ENCODE measurements around the gene WFDC10A.

Gene WFDC10A

GRCh38 chr20:45595235-45595634 is 34.3 kb upstream of the WFDC10A start:
- Histone ChIP-seq H3K9me3 (ENCODE audit: low read depth, low read length) (no peaks in the 10 kb centered on the region), H3K36me3 (ENCODE audit: insufficient read depth, low read length) (no peaks in the 10 kb centered on the region), H3K4me3 (no peak overlapping the region), H3K9ac (ENCODE audit: insufficient read length) (no peak overlapping the region), H3K27ac (no peak overlapping the region)
- DNase-seq (ENCODE audit: low read depth, low spot score) = no peak
- TF ChIP-seq FOXP2 (optimal IDR thresholded peaks at IDR 0.05; ENCODE audit: control extremely low read depth, extremely low read length, insufficient read depth) (no peak), EZH2 (IDR thresholded peaks at IDR 0.05) (no peak), POLR2AphosphoS5 (IDR thresholded peaks at IDR 0.05; ENCODE audit: borderline replicate concordance, low read depth, low read length) (no peak)

GRCh38 chr20:45607810-45608209 is 21.7 kb upstream of the WFDC10A start:
- H3K36me3 ChIP-seq (ENCODE audit: insufficient read depth, low read length) = no peaks in the 10 kb centered on the region
- no peak overlapping the region for H3K27ac ChIP-seq
- H3K9me3 ChIP-seq (ENCODE audit: low read depth, low read length) = 0 out of 2 replicates have a peak, but pooled peaks cover 5% of the 10 kb centered on the region
- DNase-seq (ENCODE audit: low read depth, low spot score) = no peak
- H3K9ac ChIP-seq (ENCODE audit: insufficient read length) = no peak overlapping the region
- no peak for TF ChIP-seq FOXP2 (optimal IDR thresholded peaks at IDR 0.05; ENCODE audit: control extremely low read depth, extremely low read length, insufficient read depth)
- no peak for TF ChIP-seq EZH2 (IDR thresholded peaks at IDR 0.05)
- no peak for TF ChIP-seq POLR2AphosphoS5 (IDR thresholded peaks at IDR 0.05; ENCODE audit: borderline replicate concordance, low read depth, low read length)
- no peak overlapping the region for H3K4me3 ChIP-seq

DNA sequence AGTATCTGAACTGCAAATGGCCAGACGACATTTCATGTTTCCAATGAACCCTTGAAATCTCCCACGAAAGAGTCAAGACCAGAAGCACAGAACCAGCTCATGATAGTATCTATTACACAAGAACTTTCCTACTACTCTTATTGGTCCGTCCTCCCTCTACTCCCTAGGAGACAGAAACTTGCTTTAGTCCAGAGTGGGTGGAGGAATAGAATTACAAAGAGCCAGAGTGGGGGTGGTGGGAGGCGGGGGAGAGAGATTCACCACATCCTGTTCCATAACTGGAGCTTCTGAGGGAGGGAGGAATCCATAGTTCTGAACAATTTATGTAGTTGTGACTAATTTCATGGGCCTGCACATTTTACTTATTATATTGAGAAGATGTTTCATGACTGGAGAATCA is 18.5 kb upstream of the WFDC10A start:
- TF ChIP-seq EZH2 (IDR thresholded peaks at IDR 0.05) (no peak), POLR2AphosphoS5 (IDR thresholded peaks at IDR 0.05; ENCODE audit: borderline replicate concordance, low read depth, low read length) (peak; percentile 38; the same call in 1 of the 2 replicates)
- no peaks in the 10 kb centered on the region for H3K36me3 ChIP-seq (ENCODE audit: insufficient read depth, low read length)
- no peak overlapping the region for H3K27ac ChIP-seq
- H3K4me3 ChIP-seq = no peak overlapping the region
- no peak overlapping the region for H3K9ac ChIP-seq (ENCODE audit: insufficient read length)
- no peaks in the 10 kb centered on the region for H3K9me3 ChIP-seq (ENCODE audit: low read depth, low read length)
- DNase-seq (ENCODE audit: low read depth, low spot score) = no peak

DNA sequence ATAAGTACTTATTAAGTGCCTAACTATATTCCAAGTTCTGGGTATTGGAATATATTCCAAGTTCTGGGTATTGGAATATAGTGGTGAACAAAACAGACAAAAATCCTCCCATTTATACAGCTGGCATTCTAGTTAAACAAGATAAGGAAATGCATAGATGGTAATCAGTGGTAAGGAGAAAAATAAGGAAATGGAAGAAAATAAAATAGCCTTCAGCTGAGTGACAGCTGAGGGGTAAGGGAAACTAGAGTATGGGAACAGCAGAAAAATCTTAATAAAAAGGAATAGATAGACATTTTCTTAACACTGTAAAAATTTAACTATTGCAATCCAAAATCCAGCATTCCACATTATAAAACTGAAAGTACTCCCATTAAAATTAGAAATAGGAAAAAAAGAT is 17.2 kb upstream of the WFDC10A start:
- no peak for DNase-seq (ENCODE audit: low read depth, low spot score)
- no peak for TF ChIP-seq EZH2 (IDR thresholded peaks at IDR 0.05)
- TF ChIP-seq FOXP2 (optimal IDR thresholded peaks at IDR 0.05; ENCODE audit: control extremely low read depth, extremely low read length, insufficient read depth) = no peak
- TF ChIP-seq POLR2AphosphoS5 (IDR thresholded peaks at IDR 0.05; ENCODE audit: borderline replicate concordance, low read depth, low read length) = no peak

GRCh38 chr20:45617591-45617990 is 11.9 kb upstream of the WFDC10A start:
- Histone ChIP-seq H3K36me3 (ENCODE audit: insufficient read depth, low read length) (no peaks in the 10 kb centered on the region), H3K9me3 (ENCODE audit: low read depth, low read length) (no peaks in the 10 kb centered on the region), H3K9ac (ENCODE audit: insufficient read length) (no peak overlapping the region), H3K4me3 (no peak overlapping the region), H3K27ac (no peak overlapping the region)
- TF ChIP-seq POLR2AphosphoS5 (IDR thresholded peaks at IDR 0.05; ENCODE audit: borderline replicate concordance, low read depth, low read length) (no peak), FOXP2 (optimal IDR thresholded peaks at IDR 0.05; ENCODE audit: control extremely low read depth, extremely low read length, insufficient read depth) (no peak), EZH2 (IDR thresholded peaks at IDR 0.05) (no peak)
- no peak for DNase-seq (ENCODE audit: low read depth, low spot score)

More for the DNA sequence above, 17.2 kb upstream of the WFDC10A start:
- Histone ChIP-seq H3K27ac (no peak overlapping the region), H3K36me3 (ENCODE audit: insufficient read depth, low read length) (no peaks in the 10 kb centered on the region), H3K4me3 (no peak overlapping the region), H3K9me3 (ENCODE audit: low read depth, low read length) (no peaks in the 10 kb centered on the region), H3K9ac (ENCODE audit: insufficient read length) (no peak overlapping the region)

- H3K36me3 ChIP-seq (ENCODE audit: insufficient read depth, low read length) = no peaks in the 10 kb centered on the region
- H3K9me3 ChIP-seq (ENCODE audit: low read depth, low read length) = no peaks in the 10 kb centered on the region
- TF ChIP-seq FOXP2 (optimal IDR thresholded peaks at IDR 0.05; ENCODE audit: control extremely low read depth, extremely low read length, insufficient read depth) = no peak
- no peak overlapping the region for H3K9ac ChIP-seq (ENCODE audit: insufficient read length)
- H3K27ac ChIP-seq = no peak overlapping the region
- no peak for DNase-seq (ENCODE audit: low read depth, low spot score)
- H3K4me3 ChIP-seq = no peak overlapping the region
Observed at GRCh38 chr20:45621593-45621992, 7.9 kb upstream of the WFDC10A start.

- no peak for TF ChIP-seq EZH2 (IDR thresholded peaks at IDR 0.05)
- no peak for TF ChIP-seq FOXP2 (optimal IDR thresholded peaks at IDR 0.05; ENCODE audit: control extremely low read depth, extremely low read length, insufficient read depth)
- TF ChIP-seq POLR2AphosphoS5 (IDR thresholded peaks at IDR 0.05; ENCODE audit: borderline replicate concordance, low read depth, low read length) = no peak
- Histone ChIP-seq H3K9ac (ENCODE audit: insufficient read length) (no peak overlapping the region), H3K36me3 (ENCODE audit: insufficient read depth, low read length) (no peaks in the 10 kb centered on the region), H3K9me3 (ENCODE audit: low read depth, low read length) (no peaks in the 10 kb centered on the region), H3K4me3 (no peak overlapping the region), H3K27ac (no peak overlapping the region)
- no peak for DNase-seq (ENCODE audit: low read depth, low spot score)
Observed at GRCh38 chr20:45626540-45626939, 3.0 kb upstream of the WFDC10A start.

- TF ChIP-seq FOXP2 (optimal IDR thresholded peaks at IDR 0.05; ENCODE audit: control extremely low read depth, extremely low read length, insufficient read depth) (no peak), EZH2 (IDR thresholded peaks at IDR 0.05) (no peak), POLR2AphosphoS5 (IDR thresholded peaks at IDR 0.05; ENCODE audit: borderline replicate concordance, low read depth, low read length) (no peak)
- DNase-seq (ENCODE audit: low read depth, low spot score) = no peak
- Histone ChIP-seq H3K9ac (ENCODE audit: insufficient read length) (no peak overlapping the region), H3K36me3 (ENCODE audit: insufficient read depth, low read length) (no peaks in the 10 kb centered on the region), H3K9me3 (ENCODE audit: low read depth, low read length) (no peaks in the 10 kb centered on the region), H3K4me3 (no peak overlapping the region), H3K27ac (no peak overlapping the region)
Observed at GRCh38 chr20:45630371-45630770, 832 bp downstream of the WFDC10A start.

DNA sequence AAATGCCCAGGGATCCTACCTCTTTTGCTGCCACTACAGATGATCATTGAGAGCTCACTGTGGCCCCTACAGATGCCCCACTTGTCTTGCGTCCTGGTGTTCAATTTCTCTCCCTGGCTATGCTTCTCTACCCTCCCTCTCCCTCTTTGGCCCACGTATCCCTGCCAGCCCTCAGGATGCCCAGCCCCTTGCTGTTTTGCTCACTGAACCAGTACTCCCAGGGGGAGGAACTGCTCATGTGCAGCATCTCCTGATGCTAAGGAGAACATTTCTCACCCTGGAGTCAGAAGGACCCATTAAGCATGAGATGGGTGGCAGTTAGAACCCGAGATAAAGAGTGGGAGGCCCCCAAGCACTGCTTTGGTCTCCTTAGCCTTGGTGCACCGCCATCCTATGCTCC is 1.6 kb downstream of the WFDC10A start, which contains the start of gene WFDC9:
Gene WFDC9 (minus strand): TSS at position 101 of the 400 bp plus-strand sequence. CDS start 21,103 bp downstream, outside the sequence.
- TF ChIP-seq EZH2 (IDR thresholded peaks at IDR 0.05) = no peak
- no peak for TF ChIP-seq FOXP2 (optimal IDR thresholded peaks at IDR 0.05; ENCODE audit: control extremely low read depth, extremely low read length, insufficient read depth)
- no peak for TF ChIP-seq POLR2AphosphoS5 (IDR thresholded peaks at IDR 0.05; ENCODE audit: borderline replicate concordance, low read depth, low read length)
- Histone ChIP-seq H3K36me3 (ENCODE audit: insufficient read depth, low read length) (no peaks in the 10 kb centered on the region), H3K9ac (ENCODE audit: insufficient read length) (no peak within 1 kb of the TSS), H3K9me3 (ENCODE audit: low read depth, low read length) (no peaks in the 10 kb centered on the region), H3K27ac (no peak within 1 kb of the TSS), H3K4me3 (no peak within 1 kb of the TSS)
- DNase-seq (ENCODE audit: low read depth, low spot score) = no peak
